MM.1S (cell line): ENCODE measurements around the gene CARD11.

ENCODE experiments used
- DNase-seq: peaks from one replicate; pipeline ENCODE4 v3.0.0-alpha.2; 2015
- H2AFZ ChIP-seq: fragments of 300-600 bp; sonication (generic); 2 replicates; pipeline ENCODE4 v1.6.0; 2016; ENCODE audit warnings: antibody characterized with exemption, low read length
- H3F3A ChIP-seq: fragments of 300-600 bp; sonication (generic); 2 replicates; pipeline ENCODE4 v1.6.1; 2016; ENCODE audit warnings: mild to moderate bottlenecking, antibody characterized with exemption, low read length, moderate library complexity, mixed read lengths; ENCODE audit not compliant: insufficient read depth
- H3K27ac ChIP-seq: fragments of 300-600 bp; sonication (generic); 2 replicates; pipeline ENCODE4 v1.5.1; 2016; ENCODE audit warnings: mild to moderate bottlenecking, low read length
- H3K27me3 ChIP-seq: fragments of 300-600 bp; sonication (generic); replicated peaks from 2 replicates; pipeline ENCODE4 v1.6.0; 2016; ENCODE audit warnings: low read length; ENCODE audit not compliant: insufficient read depth
- H3K36me3 ChIP-seq: fragments of 300-600 bp; sonication (generic); replicated peaks from 2 replicates; pipeline ENCODE4 v1.6.1; 2016; ENCODE audit warnings: mild to moderate bottlenecking, low read length, mixed read lengths; ENCODE audit not compliant: insufficient read depth
- H3K4me1 ChIP-seq: fragments of 300-600 bp; sonication (generic); 2 replicates; pipeline ENCODE4 v1.6.1; 2016; ENCODE audit warnings: low read length, mixed read lengths
- H3K4me2 ChIP-seq: fragments of 300-600 bp; sonication (generic); 2 replicates; pipeline ENCODE4 v1.6.0; 2016; ENCODE audit warnings: low read depth, low read length
- H3K4me3 ChIP-seq: fragments of 300-600 bp; sonication (generic); 2 replicates; pipeline ENCODE4 v1.5.1; 2016; ENCODE audit warnings: low read length, mixed read lengths
- H3K79me2 ChIP-seq: fragments of 300-600 bp; sonication (generic); 2 replicates; pipeline ENCODE4 v1.6.1; 2016; ENCODE audit warnings: mixed run types, low read length, mixed read lengths
- H3K9ac ChIP-seq: fragments of 300-600 bp; sonication (generic); 2 replicates; pipeline ENCODE4 v1.6.1; 2016; ENCODE audit warnings: low read length, mixed read lengths
- H3K9me2 ChIP-seq: fragments of 300-600 bp; sonication (generic); replicated peaks from 2 replicates; pipeline ENCODE4 v1.6.1; 2016; ENCODE audit warnings: mild to moderate bottlenecking, low read length, mixed read lengths; ENCODE audit not compliant: insufficient read depth
- H3K9me3 ChIP-seq: fragments of 300-600 bp; sonication (generic); replicated peaks from 2 replicates; pipeline ENCODE4 v1.6.1; 2016; ENCODE audit warnings: mild to moderate bottlenecking, low read length, mixed read lengths; ENCODE audit not compliant: insufficient read depth
- H4K20me1 ChIP-seq: fragments of 300-600 bp; sonication (generic); 2 replicates; pipeline ENCODE4 v1.6.1; 2016; ENCODE audit warnings: mild to moderate bottlenecking, low read length, moderate library complexity, mixed read lengths; ENCODE audit not compliant: insufficient read depth
- CTCF ChIP-seq: fragments of 300-600 bp; sonication (generic); IDR thresholded peaks from 2 replicates; pipeline ENCODE4 v1.5.1; 2016; ENCODE audit warnings: antibody characterized with exemption, low read length, mixed read lengths
- EZH2 ChIP-seq: fragments of 300-600 bp; sonication (generic); optimal IDR thresholded peaks from 2 replicates; pipeline ENCODE3; 2017; ENCODE audit warnings: low read depth, mild to moderate bottlenecking, antibody characterized with exemption, low read length, mixed read lengths
- EZH2phosphoT487 ChIP-seq: fragments of 300-600 bp; sonication (generic); IDR thresholded peaks from 2 replicates; pipeline ENCODE4 v1.6.1; 2018; ENCODE audit warnings: antibody characterized with exemption, low read length

CARD11 gene

GRCh38 chr7:2939193-2939885 lies 104.3 kb downstream of the CARD11 start:
- no peaks in the 10 kb centered on the region for H3K9me2 ChIP-seq
- no peaks in the 10 kb centered on the region for H3F3A ChIP-seq
- H2AFZ ChIP-seq: no peak overlapping the region
- H3K27ac ChIP-seq: no peak overlapping the region
- H3K36me3 ChIP-seq: peaks cover 3% of the 10 kb centered on the region; the same call in 1 of the 2 replicates
- H3K4me2 ChIP-seq: no peak overlapping the region
- no peak for DNase-seq
- no peak overlapping the region for H3K4me3 ChIP-seq
- no peaks in the 10 kb centered on the region for H3K9me3 ChIP-seq
- no peaks in the 10 kb centered on the region for H3K79me2 ChIP-seq
- H3K27me3 ChIP-seq: no peaks in the 10 kb centered on the region
- H3K9ac ChIP-seq: no peak overlapping the region
- no peaks in the 10 kb centered on the region for H4K20me1 ChIP-seq
- no peaks in the 10 kb centered on the region for H3K4me1 ChIP-seq
- TF ChIP-seq EZH2phosphoT487 (no peak), EZH2 (no peak), CTCF (no peak)

- H2AFZ ChIP-seq: no peak overlapping the region
- H3K4me3 ChIP-seq: no peak overlapping the region
- no peaks in the 10 kb centered on the region for H3K4me1 ChIP-seq
- H3K9me2 ChIP-seq: no peaks in the 10 kb centered on the region
- H3K9me3 ChIP-seq: no peaks in the 10 kb centered on the region
- TF ChIP-seq CTCF: no peak
- no peaks in the 10 kb centered on the region for H4K20me1 ChIP-seq
- no peak overlapping the region for H3K9ac ChIP-seq
- no peak overlapping the region for H3K27ac ChIP-seq
- H3K36me3 ChIP-seq: no peaks in the 10 kb centered on the region
- H3K27me3 ChIP-seq: no peaks in the 10 kb centered on the region
- no peaks in the 10 kb centered on the region for H3F3A ChIP-seq
- no peak overlapping the region for H3K4me2 ChIP-seq
- no peaks in the 10 kb centered on the region for H3K79me2 ChIP-seq
- DNase-seq: no peak
Measured at GRCh38 chr7:2938514-2939192, 105.0 kb downstream of the CARD11 start.

- Histone ChIP-seq H3K27ac (no peak overlapping the region), H3K27me3 (no peaks in the 10 kb centered on the region), H3K4me2 (no peak overlapping the region), H3K4me1 (no peaks in the 10 kb centered on the region), H3F3A (no peaks in the 10 kb centered on the region), H3K79me2 (no peaks in the 10 kb centered on the region), H3K36me3 (no peaks in the 10 kb centered on the region), H3K4me3 (no peak overlapping the region), H4K20me1 (no peaks in the 10 kb centered on the region), H3K9me3 (no peaks in the 10 kb centered on the region), H3K9ac (no peak overlapping the region), H3K9me2 (no peaks in the 10 kb centered on the region), H2AFZ (no peak overlapping the region)
- no peak for DNase-seq
- TF ChIP-seq EZH2 (no peak), EZH2phosphoT487 (no peak), CTCF (no peak)
Measured at GRCh38 chr7:2937701-2938513, 105.8 kb downstream of the CARD11 start.
